Neural progenitor cell (in vitro differentiated cells): ENCODE measurements around the gene TPD52L1. TPM values are rescaled to one million over a fixed set of nuclear protein-coding genes. Genes with fewer than 3 reads are reported as not detected.

Experiments used
- DNase-seq: peaks from one replicate; pipeline ENCODE4 v3.0.0-alpha.2; 2016; ENCODE audit warnings: low spot score
- H2AFZ ChIP-seq: fragments of 200-600 bp; sonication (generic); replicated peaks from 2 replicates; pipeline ENCODE4 v1.6.1; 2016; ENCODE audit warnings: antibody characterized with exemption
- H3F3A ChIP-seq: fragments of 200-600 bp; sonication (generic); 2 replicates; pipeline ENCODE4 v1.6.1; 2016; ENCODE audit warnings: antibody characterized with exemption, low read depth
- H3K27ac ChIP-seq: fragments of 200-600 bp; sonication (generic); 2 replicates; pipeline ENCODE4 v1.5.1; 2016; ENCODE audit warnings: mild to moderate bottlenecking
- H3K27me3 ChIP-seq: fragments of 200-600 bp; sonication (generic); 2 replicates; pipeline ENCODE4 v1.6.1; 2016; ENCODE audit warnings: mild to moderate bottlenecking, moderate library complexity
- H3K36me3 ChIP-seq: fragments of 200-600 bp; sonication (generic); 2 replicates; pipeline ENCODE4 v1.5.1; 2016
- H3K4me1 ChIP-seq: fragments of 200-600 bp; sonication (generic); 2 replicates; pipeline ENCODE4 v1.6.1; 2016; ENCODE audit warnings: mixed run types
- H3K4me2 ChIP-seq: fragments of 200-600 bp; sonication (generic); 2 replicates; pipeline ENCODE4 v1.6.1; 2016
- H3K4me3 ChIP-seq: fragments of 200-600 bp; sonication (generic); 2 replicates; pipeline ENCODE4 v1.5.1; 2016
- H3K79me2 ChIP-seq: fragments of 200-600 bp; sonication (generic); 2 replicates; pipeline ENCODE4 v1.6.1; 2016; ENCODE audit warnings: low read depth
- H3K9ac ChIP-seq: fragments of 200-600 bp; sonication (generic); 2 replicates; pipeline ENCODE4 v1.6.1; 2016
- H3K9me3 ChIP-seq: fragments of 200-600 bp; sonication (generic); 2 replicates; pipeline ENCODE4 v1.5.1; 2016; ENCODE audit warnings: low read depth
- H4K20me1 ChIP-seq: fragments of 200-600 bp; sonication (generic); 2 replicates; pipeline ENCODE4 v1.6.1; 2016; ENCODE audit warnings: low read depth
- H3K27ac Mint-ChIP-seq: 3 replicates; pipeline ENCODE4 v1.8.0; 2021; ENCODE audit warnings: mixed read lengths
- H3K27me3 Mint-ChIP-seq: 2 replicates; pipeline ENCODE4 v1.8.0; 2022; ENCODE audit warnings: low read depth, mild to moderate bottlenecking, inconsistent platforms, moderate library complexity, mixed read lengths; ENCODE audit not compliant: insufficient read depth
- H3K36me3 Mint-ChIP-seq: 3 replicates; pipeline ENCODE4 v1.8.0; 2021; ENCODE audit warnings: mixed read lengths
- H3K4me1 Mint-ChIP-seq: 3 replicates; pipeline ENCODE4 v1.8.0; 2021; ENCODE audit warnings: mixed read lengths
- H3K4me3 Mint-ChIP-seq: 3 replicates; pipeline ENCODE4 v1.8.0; 2021; ENCODE audit warnings: mild to moderate bottlenecking, moderate library complexity, mixed read lengths
- H3K9me3 Mint-ChIP-seq: 3 replicates; pipeline ENCODE4 v1.8.0; 2020; ENCODE audit warnings: mixed read lengths
- CTCF ChIP-seq: fragments of 200-600 bp; sonication (generic); IDR thresholded peaks from 2 replicates; pipeline ENCODE4 v1.5.1; 2017; ENCODE audit warnings: antibody characterized with exemption, mild to moderate bottlenecking
- EZH2 ChIP-seq: fragments of 200-600 bp; sonication (generic); IDR thresholded peaks from 2 replicates; pipeline ENCODE4 v1.6.1; 2017; ENCODE audit warnings: antibody characterized with exemption, mild to moderate bottlenecking, moderate library complexity
- EZH2phosphoT487 ChIP-seq: fragments of 200-600 bp; sonication (generic); IDR thresholded peaks from 2 replicates; pipeline ENCODE4 v1.6.1; 2017; ENCODE audit warnings: antibody characterized with exemption
- total RNA-seq: library from RNA; depleted of rRNA; stranded (reverse); fragments of >200 nt; gene quantifications from 2 replicates; pipeline ENCODE4 v1.2.3, GENCODE V29; 2015; ENCODE audit warnings: low replicate concordance

TPD52L1 gene
- total RNA-seq, 1 donor from 2014 or later, result 9.5 TPM

- H3F3A ChIP-seq, result no peaks in the 10 kb centered on the region
- H3K9me3 ChIP-seq, result no peaks in the 10 kb centered on the region
- Mint-ChIP-seq H3K27me3 (no peaks in the 10 kb centered on the region), H3K9me3 (no peaks in the 10 kb centered on the region), H3K27ac (no peak overlapping the region), H3K4me1 (peaks cover 13% of the 10 kb centered on the region), H3K4me3 (no peak overlapping the region), H3K36me3 (no peaks in the 10 kb centered on the region)
- TF ChIP-seq EZH2, result no peak
- no peaks in the 10 kb centered on the region for H3K79me2 ChIP-seq
- no peak overlapping the region for H3K27ac ChIP-seq
- DNase-seq, result no peak
- no peaks in the 10 kb centered on the region for H3K36me3 ChIP-seq
- no peaks in the 10 kb centered on the region for H4K20me1 ChIP-seq
- no peaks in the 10 kb centered on the region for H3K4me1 ChIP-seq
- H3K4me2 ChIP-seq, result no peak overlapping the region
- no peaks in the 10 kb centered on the region for H3K27me3 ChIP-seq
- H3K9ac ChIP-seq, result no peak overlapping the region
- H3K4me3 ChIP-seq, result no peak overlapping the region
- no peak overlapping the region for H2AFZ ChIP-seq
Observed at GRCh38 chr6:125233202-125233601, 79.6 kb downstream of the TPD52L1 start.

- no peak for DNase-seq
- Histone ChIP-seq H3K4me2 (no peak overlapping the region), H3K9ac (no peak overlapping the region), H3K4me1 (no peaks in the 10 kb centered on the region), H3K36me3 (no peaks in the 10 kb centered on the region), H3K4me3 (no peak overlapping the region), H2AFZ (no peak overlapping the region), H3K27ac (no peak overlapping the region), H3F3A (no peaks in the 10 kb centered on the region), H3K79me2 (no peaks in the 10 kb centered on the region), H3K9me3 (no peaks in the 10 kb centered on the region), H4K20me1 (no peaks in the 10 kb centered on the region), H3K27me3 (no peaks in the 10 kb centered on the region)
- no peaks in the 10 kb centered on the region for H3K27me3 Mint-ChIP-seq
- H3K4me1 Mint-ChIP-seq, result peaks cover 8% of the 10 kb centered on the region
- peaks cover 1% of the 10 kb centered on the region for H3K36me3 Mint-ChIP-seq
- H3K4me3 Mint-ChIP-seq, result no peak overlapping the region
- TF ChIP-seq EZH2phosphoT487, result no peak
- no peak for TF ChIP-seq EZH2
- no peak for TF ChIP-seq CTCF
- H3K27ac Mint-ChIP-seq, result no peak overlapping the region
- H3K9me3 Mint-ChIP-seq, result peaks cover 10% of the 10 kb centered on the region
Observed at GRCh38 chr6:125236536-125237327, 83.2 kb downstream of the TPD52L1 start.

- no peak for DNase-seq
- Mint-ChIP-seq H3K4me1 (peaks cover 5% of the 10 kb centered on the region), H3K4me3 (no peak overlapping the region), H3K36me3 (peaks cover 1% of the 10 kb centered on the region), H3K9me3 (peaks cover 14% of the 10 kb centered on the region), H3K27ac (no peak overlapping the region), H3K27me3 (no peaks in the 10 kb centered on the region)
- no peak for TF ChIP-seq EZH2
- no peak for TF ChIP-seq CTCF
- no peak for TF ChIP-seq EZH2phosphoT487
- Histone ChIP-seq H3K9me3 (no peaks in the 10 kb centered on the region), H3K27me3 (no peaks in the 10 kb centered on the region), H3K36me3 (no peaks in the 10 kb centered on the region), H3K79me2 (no peaks in the 10 kb centered on the region), H3K4me3 (no peak overlapping the region), H2AFZ (no peak overlapping the region), H3K4me2 (no peak overlapping the region), H3K9ac (no peak overlapping the region), H3F3A (no peaks in the 10 kb centered on the region), H4K20me1 (no peaks in the 10 kb centered on the region), H3K4me1 (no peaks in the 10 kb centered on the region), H3K27ac (no peak overlapping the region)
Observed at GRCh38 chr6:125237764-125238163, 84.2 kb downstream of the TPD52L1 start.

GRCh38 chr6:125245109-125245508 lies 91.5 kb downstream of the TPD52L1 start:
- no peaks in the 10 kb centered on the region for H3K27me3 ChIP-seq
- Mint-ChIP-seq H3K36me3 (peaks cover 1% of the 10 kb centered on the region), H3K9me3 (peaks cover 20% of the 10 kb centered on the region), H3K27ac (no peak overlapping the region), H3K4me1 (peaks cover 7% of the 10 kb centered on the region), H3K4me3 (no peak overlapping the region), H3K27me3 (no peaks in the 10 kb centered on the region)
- no peaks in the 10 kb centered on the region for H3K4me1 ChIP-seq
- H3K36me3 ChIP-seq, result no peaks in the 10 kb centered on the region
- no peak for TF ChIP-seq EZH2phosphoT487
- no peak for TF ChIP-seq CTCF
- no peak for TF ChIP-seq EZH2
- H3F3A ChIP-seq, result no peaks in the 10 kb centered on the region
- H4K20me1 ChIP-seq, result no peaks in the 10 kb centered on the region
- no peak overlapping the region for H2AFZ ChIP-seq
- no peak overlapping the region for H3K4me2 ChIP-seq
- no peak for DNase-seq
- H3K9ac ChIP-seq, result no peak overlapping the region
- no peak overlapping the region for H3K27ac ChIP-seq
- no peaks in the 10 kb centered on the region for H3K79me2 ChIP-seq
- H3K4me3 ChIP-seq, result no peak overlapping the region
- no peaks in the 10 kb centered on the region for H3K9me3 ChIP-seq
